Cardiac fibroblast (primary cell): Measurements from ENCODE around the gene GNAI3.

Experiments
- DNase-seq, 2 donors: peaks; one replicate each; pipeline versions ENCODE4 v3.0.0 to v3.0.0-alpha.2; 2010; ENCODE audit warnings: low read depth in 2 of 2
- H3K4me3 ChIP-seq, 2 donors: replicated peaks in 1 of 2; 1 replicate in 1 of 2; 2 replicates in 1 of 2; pipeline ENCODE4 v1.5.1; 2011; ENCODE audit warnings: low read depth in 2 of 2, low read length in 2 of 2, mild to moderate bottlenecking in 2 of 2, moderate library complexity in 1 of 2
- TF ChIP-seq, protein P1 (sequence below): IDR thresholded peaks from one replicate; pipeline ENCODE4 v1.5.1; 2011; ENCODE audit warnings: low read depth, mild to moderate bottlenecking, low read length, inconsistent platforms

The GNAI3 gene

DNA sequence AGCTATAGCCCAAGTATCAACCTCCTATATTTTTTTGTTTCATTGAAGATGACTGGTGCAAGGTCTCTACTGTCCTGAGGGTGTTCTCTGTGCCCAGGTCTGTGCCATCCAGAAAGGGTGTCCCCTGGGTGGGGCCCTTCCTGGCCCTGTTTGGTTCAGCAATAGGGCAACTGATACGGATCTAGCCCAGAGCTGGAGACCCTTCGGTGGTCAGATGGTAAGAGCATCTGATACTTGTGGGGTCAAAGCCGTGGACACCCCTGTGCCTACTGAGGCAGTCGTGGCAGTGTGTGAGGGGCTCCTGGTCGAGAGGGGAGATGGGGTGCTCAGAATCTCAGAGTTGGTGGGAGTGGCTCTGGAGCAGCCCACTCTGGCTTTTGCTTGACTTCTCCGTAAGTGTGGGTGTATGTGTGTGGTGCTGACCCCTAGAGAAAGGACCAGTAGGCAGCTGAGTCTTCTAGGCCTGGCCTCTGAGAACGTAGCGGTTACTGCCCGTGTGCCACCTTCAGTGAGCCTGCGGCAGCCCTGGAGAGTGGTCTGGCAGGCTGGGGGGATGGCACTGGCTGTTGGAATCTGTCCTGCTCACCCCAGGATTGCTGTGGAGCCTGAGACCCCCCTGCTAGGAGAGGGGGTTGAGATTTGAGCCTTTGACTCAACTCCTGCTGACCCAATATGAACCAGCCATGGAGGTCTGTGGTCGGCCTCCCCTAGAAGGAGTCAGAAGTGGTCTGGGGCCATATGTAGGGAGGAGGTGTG, 73.9 kb downstream of the GNAI3 start:
- peak overlapping the region; percentile 73 to 89 for H3K4me3 ChIP-seq
- TF ChIP-seq, protein P1, sequence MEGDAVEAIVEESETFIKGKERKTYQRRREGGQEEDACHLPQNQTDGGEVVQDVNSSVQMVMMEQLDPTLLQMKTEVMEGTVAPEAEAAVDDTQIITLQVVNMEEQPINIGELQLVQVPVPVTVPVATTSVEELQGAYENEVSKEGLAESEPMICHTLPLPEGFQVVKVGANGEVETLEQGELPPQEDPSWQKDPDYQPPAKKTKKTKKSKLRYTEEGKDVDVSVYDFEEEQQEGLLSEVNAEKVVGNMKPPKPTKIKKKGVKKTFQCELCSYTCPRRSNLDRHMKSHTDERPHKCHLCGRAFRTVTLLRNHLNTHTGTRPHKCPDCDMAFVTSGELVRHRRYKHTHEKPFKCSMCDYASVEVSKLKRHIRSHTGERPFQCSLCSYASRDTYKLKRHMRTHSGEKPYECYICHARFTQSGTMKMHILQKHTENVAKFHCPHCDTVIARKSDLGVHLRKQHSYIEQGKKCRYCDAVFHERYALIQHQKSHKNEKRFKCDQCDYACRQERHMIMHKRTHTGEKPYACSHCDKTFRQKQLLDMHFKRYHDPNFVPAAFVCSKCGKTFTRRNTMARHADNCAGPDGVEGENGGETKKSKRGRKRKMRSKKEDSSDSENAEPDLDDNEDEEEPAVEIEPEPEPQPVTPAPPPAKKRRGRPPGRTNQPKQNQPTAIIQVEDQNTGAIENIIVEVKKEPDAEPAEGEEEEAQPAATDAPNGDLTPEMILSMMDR, result no peak
- no peak for DNase-seq

DNA sequence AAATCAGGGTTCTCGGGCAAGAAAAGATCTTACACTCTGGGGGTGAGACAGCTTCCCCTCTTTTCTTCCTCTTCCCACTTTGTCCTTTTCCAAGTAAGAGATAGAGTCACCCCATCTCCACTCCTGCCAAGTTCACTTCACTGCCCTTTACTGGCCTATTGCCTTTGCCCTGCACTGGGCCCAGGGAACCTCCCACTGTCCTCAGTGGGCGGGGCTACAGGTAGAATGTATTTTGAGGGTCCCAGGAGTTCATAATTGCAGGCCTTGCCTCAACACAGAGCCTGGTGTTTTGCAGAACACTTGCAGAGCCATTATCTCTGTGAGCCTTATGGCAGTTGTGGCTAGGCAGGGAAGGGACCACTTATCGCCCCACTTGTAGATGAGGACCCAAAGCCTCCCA, 74.5 kb downstream of the GNAI3 start:
- no peak for DNase-seq
- H3K4me3 ChIP-seq, result no peak overlapping the region
- TF ChIP-seq, protein P1, result no peak

DNA sequence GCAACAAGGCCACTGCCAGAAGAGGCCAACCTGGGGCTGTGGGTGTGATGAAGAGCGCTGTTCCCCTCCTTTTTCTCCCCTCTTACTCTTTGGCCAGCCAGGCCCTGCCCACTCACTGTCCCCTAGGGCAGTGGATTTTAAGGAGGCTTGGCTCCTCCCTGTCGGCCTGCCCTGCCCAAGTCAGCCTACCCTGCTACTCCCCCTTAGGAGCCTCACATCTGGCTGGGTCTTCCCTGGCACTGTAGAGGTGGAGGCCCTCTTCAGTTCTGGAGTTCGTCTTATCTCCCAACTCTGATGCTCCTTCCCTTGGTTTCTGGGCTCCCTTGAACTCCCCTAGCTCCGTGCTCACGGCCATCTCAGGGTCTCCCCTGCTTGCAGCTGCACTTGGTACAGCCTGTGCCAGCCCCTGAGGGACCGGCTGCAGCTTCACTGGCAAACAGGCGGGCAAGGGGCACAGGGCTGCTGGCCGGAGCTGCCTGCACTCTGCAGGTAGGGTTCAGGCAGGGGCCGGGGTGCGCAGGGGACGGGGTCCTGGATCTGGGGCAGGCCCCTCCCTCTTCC, 75.3 kb downstream of the GNAI3 start:
- peak overlapping the region in 1 of 2 donors; percentile 9 for H3K4me3 ChIP-seq
- peak in 1 of 2 donors; percentile 39 for DNase-seq
- TF ChIP-seq, protein P1, result no peak

DNA sequence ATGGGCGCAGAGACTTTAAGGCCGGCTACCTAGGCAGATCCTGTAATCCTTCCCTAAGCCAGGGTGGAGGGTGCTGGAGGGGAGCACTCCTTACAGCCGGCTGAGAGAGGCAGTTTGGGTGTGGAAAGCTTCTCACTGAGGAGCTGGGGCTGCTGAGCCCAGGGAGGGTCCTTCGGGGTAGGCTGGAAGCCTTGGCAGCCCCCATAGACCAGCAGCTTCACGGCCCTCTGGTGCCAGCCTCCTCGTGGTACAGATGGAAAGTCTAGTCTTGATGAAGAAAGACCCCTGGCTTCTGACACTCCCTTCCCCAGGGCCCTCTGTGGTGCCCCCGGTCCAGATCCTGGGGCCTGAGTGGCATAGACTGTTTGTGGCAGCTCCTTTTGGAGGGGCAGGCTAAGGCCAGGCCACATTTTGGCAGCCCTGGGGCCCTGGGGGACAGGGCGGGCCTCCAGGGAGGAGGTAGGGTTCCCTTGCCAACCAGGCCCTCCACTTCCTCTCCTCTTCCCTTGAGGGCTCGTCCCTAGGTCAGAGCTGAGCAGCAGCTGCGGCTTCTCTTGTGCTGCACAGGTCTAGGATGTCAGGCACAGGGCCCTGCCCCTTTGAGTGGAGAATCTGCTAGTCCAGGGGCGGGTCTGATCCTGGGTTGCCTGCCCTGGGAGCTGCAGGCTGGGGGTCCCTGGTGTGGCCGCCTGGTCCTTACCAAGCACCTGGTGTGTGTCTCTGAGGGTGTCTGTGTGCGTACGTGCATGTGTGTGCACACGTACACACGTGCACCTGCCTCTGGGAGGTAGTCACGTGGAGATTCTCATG, 76.0 kb downstream of the GNAI3 start:
- H3K4me3 ChIP-seq, result peak overlapping the region in 1 of 2 donors; percentile 9
- TF ChIP-seq, protein P1, result no peak
- peak in 1 of 2 donors; percentile 29 for DNase-seq

DNA sequence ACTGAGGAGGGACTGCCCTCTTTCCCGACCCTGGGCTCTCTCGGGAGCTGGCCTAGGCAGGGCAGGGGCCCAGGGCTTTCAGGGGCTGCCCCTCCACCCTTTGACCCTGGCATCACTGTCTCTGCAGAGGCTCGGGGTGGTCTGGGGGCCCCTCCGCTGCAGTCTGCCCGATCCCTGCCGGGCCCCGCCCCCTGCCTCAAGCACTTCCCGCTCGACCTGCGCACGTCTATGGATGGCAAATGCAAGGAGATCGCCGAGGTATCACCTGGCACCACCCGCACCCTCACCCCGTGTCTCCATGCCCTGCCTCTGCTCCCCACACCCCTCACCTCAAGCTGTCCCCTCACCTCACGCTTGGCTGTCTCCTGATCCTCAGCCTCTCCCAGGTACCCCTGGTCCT, 76.8 kb downstream of the GNAI3 start:
- no peak for DNase-seq
- TF ChIP-seq, protein P1, result no peak
- H3K4me3 ChIP-seq, result no peak overlapping the region

DNA sequence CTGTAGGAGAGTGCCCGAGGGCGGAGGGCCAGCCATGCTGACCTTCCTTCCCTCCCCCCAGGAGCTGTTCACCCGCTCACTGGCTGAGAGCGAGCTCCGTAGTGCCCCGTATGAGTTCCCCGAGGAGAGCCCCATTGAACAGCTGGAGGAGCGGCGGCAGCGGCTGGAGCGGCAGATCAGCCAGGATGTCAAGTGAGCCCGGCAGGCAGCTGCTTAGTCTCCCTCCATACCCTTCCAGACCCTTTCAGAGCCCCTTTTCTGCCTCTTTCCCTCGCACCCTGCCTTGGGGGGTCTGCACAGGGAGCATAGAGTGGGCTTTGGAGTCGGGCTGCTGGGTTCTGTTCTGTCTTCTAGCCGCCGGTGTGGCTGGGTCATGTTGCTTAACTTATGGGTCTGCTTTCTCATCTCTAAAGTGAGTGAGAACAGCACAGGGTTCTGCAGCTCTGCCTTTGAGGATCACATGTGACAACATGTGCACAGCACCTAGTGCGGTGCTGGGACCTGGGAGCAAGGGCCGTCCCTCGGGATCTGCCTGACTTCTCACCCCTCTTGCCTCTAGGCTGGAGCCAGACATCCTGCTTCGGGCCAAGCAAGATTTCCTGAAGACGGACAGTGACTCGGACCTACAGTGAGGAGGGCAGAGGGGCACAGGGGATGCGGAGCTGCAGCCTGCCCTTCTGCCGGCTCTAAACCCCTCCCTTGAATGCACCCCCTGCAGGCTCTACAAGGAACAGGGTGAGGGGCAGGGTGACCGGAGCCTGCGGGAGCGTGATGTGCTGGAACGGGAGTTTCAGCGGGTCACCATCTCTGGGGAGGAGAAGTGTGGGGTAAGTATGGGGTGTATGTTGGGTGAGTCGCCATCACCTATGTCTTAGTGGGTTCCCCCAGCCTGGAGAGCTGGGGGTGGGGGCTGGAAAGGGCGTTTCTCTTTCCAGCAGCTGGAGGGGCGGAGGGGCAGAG, 77.5 kb downstream of the GNAI3 start:
- TF ChIP-seq, protein P1, result no peak
- H3K4me3 ChIP-seq, result no peak overlapping the region
- no peak for DNase-seq
